GM21515 (cell line): Measurements from ENCODE around the gene CUEDC1.
"Not testable (repeated sequence)": the region's sequence is repeated elsewhere in the genome, so short reads cannot be mapped to it uniquely, and the experiment has no call there.

Experiments
- ATAC-seq: cut with Tn5 transposase; IDR thresholded peaks from one replicate; pipeline ENCODE4 v1.9.1; 2021; ENCODE audit not compliant: unreplicated experiment

CUEDC1 gene

GRCh38 chr17:57986841-57987580 lies 31.8 kb upstream of the CUEDC1 start:
- no peak for ATAC-seq

GRCh38 chr17:57985675-57985974 lies 30.4 kb upstream of the CUEDC1 start:
- ATAC-seq: no peak

- ATAC-seq: no peak
Measured at GRCh38 chr17:57984936-57985674, 29.9 kb upstream of the CUEDC1 start.

GRCh38 chr17:57984261-57984890 lies 29.2 kb upstream of the CUEDC1 start:
- ATAC-seq: no peak

- no peak for ATAC-seq
Measured at GRCh38 chr17:57983446-57983845, 28.2 kb upstream of the CUEDC1 start.

GRCh38 chr17:57982452-57983170 lies 27.4 kb upstream of the CUEDC1 start:
- no peak for ATAC-seq

- no peak for ATAC-seq
Measured at GRCh38 chr17:57980522-57980921, 25.3 kb upstream of the CUEDC1 start.

GRCh38 chr17:57979076-57979475 lies 23.9 kb upstream of the CUEDC1 start:
- ATAC-seq: no peak

- ATAC-seq: no peak
Measured at GRCh38 chr17:57976594-57976993, 21.4 kb upstream of the CUEDC1 start.

- ATAC-seq: no peak
Measured at GRCh38 chr17:57975044-57975443, 19.8 kb upstream of the CUEDC1 start.

GRCh38 chr17:57974053-57974824 lies 19.0 kb upstream of the CUEDC1 start:
- ATAC-seq: not testable (repeated sequence)

GRCh38 chr17:57972151-57972550 lies 16.9 kb upstream of the CUEDC1 start:
- no peak for ATAC-seq

- ATAC-seq: no peak
Measured at GRCh38 chr17:57971572-57971971, 16.4 kb upstream of the CUEDC1 start.

GRCh38 chr17:57970710-57971109 lies 15.5 kb upstream of the CUEDC1 start:
- no peak for ATAC-seq

GRCh38 chr17:57968456-57968855 lies 13.2 kb upstream of the CUEDC1 start:
- no peak for ATAC-seq

- no peak for ATAC-seq
Measured at GRCh38 chr17:57966875-57967274, 11.7 kb upstream of the CUEDC1 start.

GRCh38 chr17:57966246-57966645 lies 11.0 kb upstream of the CUEDC1 start:
- ATAC-seq: no peak

GRCh38 chr17:57965521-57966160 lies 10.4 kb upstream of the CUEDC1 start:
- no peak for ATAC-seq

GRCh38 chr17:57963149-57963511 lies 7.9 kb upstream of the CUEDC1 start:
- ATAC-seq: no peak
